Adipocyte (in vitro differentiated cells): ENCODE data around the gene PER2.
"Not testable (repeated sequence)": the region's sequence is repeated elsewhere in the genome, so short reads cannot be mapped to it uniquely, and the experiment has no call there.

Source experiments
- DNase-seq: peaks from one replicate; pipeline ENCODE4 v3.0.0-alpha.2; 2015; ENCODE audit warnings: low read depth
- H3K27me3 ChIP-seq: replicated peaks from 2 replicates; pipeline ENCODE4 v1.7.0; 2013; ENCODE audit warnings: mild to moderate bottlenecking, low read length, moderate library complexity; ENCODE audit not compliant: control insufficient read depth, insufficient read depth
- H3K36me3 ChIP-seq: 2 replicates; pipeline ENCODE4 v1.7.0; 2013; ENCODE audit warnings: low read length, mild to moderate bottlenecking, moderate library complexity; ENCODE audit not compliant: control insufficient read depth, insufficient read depth, severe bottlenecking
- H3K4me1 ChIP-seq: 2 replicates; pipeline ENCODE4 v1.7.0; 2013; ENCODE audit warnings: mild to moderate bottlenecking, low read length, moderate library complexity; ENCODE audit not compliant: control insufficient read depth, insufficient read depth
- H3K4me3 ChIP-seq: 2 replicates; pipeline ENCODE4 v1.7.0; 2013; ENCODE audit warnings: mild to moderate bottlenecking, low read length, moderate library complexity
- H3K9ac ChIP-seq: 2 replicates; pipeline ENCODE4 v1.7.0; 2013; ENCODE audit warnings: mild to moderate bottlenecking, low read length, moderate library complexity
- H3K9me3 ChIP-seq: 2 replicates; pipeline ENCODE4 v1.7.0; 2013; ENCODE audit warnings: mild to moderate bottlenecking, low read length, moderate library complexity; ENCODE audit not compliant: control insufficient read depth

Gene PER2

GRCh38 chr2:238284802-238285515, 3.5 kb downstream of the PER2 start:
- Histone ChIP-seq H3K36me3 (no peaks in the 10 kb centered on the region), H3K27me3 (no peaks in the 10 kb centered on the region), H3K9me3 (no peaks in the 10 kb centered on the region), H3K4me3 (peak overlapping the region; percentile 63), H3K9ac (peak overlapping the region; percentile 69), H3K4me1 (peaks cover 36% of the 10 kb centered on the region)
- DNase-seq, result no peak

DNA sequence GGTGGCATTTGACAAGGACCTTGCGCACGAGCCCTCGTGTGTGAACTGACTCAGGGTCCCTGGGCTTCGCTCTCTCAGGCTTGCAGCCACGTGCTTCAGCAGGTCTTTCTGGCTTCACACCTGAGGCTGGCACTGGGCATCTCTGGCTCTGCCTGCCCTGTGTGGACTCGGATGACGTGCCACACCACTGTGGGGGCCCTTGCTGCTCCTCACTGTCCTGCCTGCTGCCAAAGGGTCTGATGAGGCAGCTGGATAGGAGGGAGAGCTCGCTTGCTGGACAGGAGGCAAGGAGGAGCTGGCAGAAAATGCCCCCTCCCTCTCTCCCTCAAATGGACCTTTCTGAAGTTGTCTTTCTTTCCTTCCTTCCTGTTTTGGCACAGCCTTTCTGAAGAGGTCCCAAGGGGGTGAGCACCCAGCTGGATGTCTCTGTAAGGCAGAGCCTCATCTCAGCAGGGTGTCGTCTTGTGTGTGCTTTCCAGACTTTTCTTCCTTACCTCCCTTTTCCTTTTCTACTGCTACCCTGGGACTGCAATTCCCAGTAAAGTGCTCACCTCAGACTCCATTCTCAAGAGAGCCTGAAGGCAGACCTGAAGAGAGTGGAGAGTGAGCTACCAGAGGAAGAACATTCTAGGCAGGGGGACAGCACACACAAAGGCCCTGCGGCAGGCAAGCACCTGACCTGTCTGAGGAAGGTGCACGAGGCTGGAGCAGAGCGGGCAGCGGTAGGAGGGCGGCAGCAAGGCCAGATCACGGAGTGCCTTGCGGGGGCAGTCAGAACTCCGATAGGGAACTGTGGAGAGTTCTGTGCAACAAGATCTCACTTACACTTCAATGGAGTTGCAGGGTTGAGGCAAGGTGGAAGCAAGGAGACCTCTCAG, 5.3 kb downstream of the PER2 start:
- no peak overlapping the region for H3K9ac ChIP-seq
- DNase-seq, result no peak

GRCh38 chr2:238281826-238282480, 6.5 kb downstream of the PER2 start:
- H3K9ac ChIP-seq, result no peak overlapping the region
- H3K9me3 ChIP-seq, result no peaks in the 10 kb centered on the region
- no peak for DNase-seq

More for the DNA sequence above, 5.3 kb downstream of the PER2 start:
- no peak overlapping the region for H3K4me3 ChIP-seq
- H3K36me3 ChIP-seq, result no peaks in the 10 kb centered on the region
- H3K27me3 ChIP-seq, result no peaks in the 10 kb centered on the region
- H3K9me3 ChIP-seq, result no peaks in the 10 kb centered on the region
- H3K4me1 ChIP-seq, result peaks cover 32% of the 10 kb centered on the region

DNA sequence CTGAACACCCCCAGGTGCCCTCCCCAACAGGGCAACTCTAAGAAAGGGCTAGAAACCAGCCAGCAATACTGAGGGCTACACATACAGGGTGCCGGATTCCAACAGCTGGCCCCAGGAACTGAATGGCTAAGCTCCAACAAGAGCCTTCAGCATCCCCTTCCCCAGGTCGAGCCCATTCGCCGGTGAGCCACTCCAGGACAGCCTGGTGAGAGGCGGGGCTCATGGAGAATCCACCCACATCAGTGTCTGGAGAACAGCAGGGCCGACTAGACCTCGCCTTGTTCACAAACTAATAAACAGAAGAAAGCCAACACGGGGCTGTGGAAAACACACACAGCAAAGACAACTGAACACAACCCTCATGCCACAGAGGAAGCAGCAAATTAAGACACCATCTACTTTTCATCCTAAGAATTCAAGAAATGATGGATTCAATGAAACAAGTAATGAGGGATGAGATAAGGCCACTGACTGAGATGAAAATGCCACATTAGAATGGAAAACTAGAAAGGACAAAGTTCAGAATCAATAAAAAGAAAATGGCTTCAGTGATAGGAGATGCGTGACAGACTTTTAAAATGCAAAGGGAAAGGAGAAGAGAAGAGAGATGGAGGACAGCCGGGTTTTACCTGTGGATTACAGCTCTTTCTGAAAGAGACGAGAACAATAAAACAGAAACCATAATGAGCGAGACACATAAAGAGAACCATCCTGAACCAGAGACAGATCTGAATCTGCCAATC, 8.2 kb downstream of the PER2 start:
- H3K4me1 ChIP-seq, result peaks cover 4% of the 10 kb centered on the region
- H3K9me3 ChIP-seq, result no peaks in the 10 kb centered on the region

More at GRCh38 chr2:238281826-238282480, 6.5 kb downstream of the PER2 start:
- Histone ChIP-seq H3K4me3 (no peak overlapping the region), H3K4me1 (peaks cover 21% of the 10 kb centered on the region), H3K27me3 (no peaks in the 10 kb centered on the region), H3K36me3 (peaks cover under 1% of the 10 kb centered on the region)

GRCh38 chr2:238279324-238279682, 9.1 kb downstream of the PER2 start:
- Histone ChIP-seq H3K4me3 (no peak overlapping the region), H3K4me1 (no peaks in the 10 kb centered on the region), H3K9me3 (no peaks in the 10 kb centered on the region), H3K27me3 (no peaks in the 10 kb centered on the region), H3K9ac (no peak overlapping the region), H3K36me3 (peaks cover 22% of the 10 kb centered on the region)
- DNase-seq, result no peak

More for the DNA sequence above, 8.2 kb downstream of the PER2 start:
- H3K4me3 ChIP-seq, result no peak overlapping the region
- no peak for DNase-seq
- H3K27me3 ChIP-seq, result no peaks in the 10 kb centered on the region
- no peak overlapping the region for H3K9ac ChIP-seq
- peaks cover 17% of the 10 kb centered on the region for H3K36me3 ChIP-seq

DNA sequence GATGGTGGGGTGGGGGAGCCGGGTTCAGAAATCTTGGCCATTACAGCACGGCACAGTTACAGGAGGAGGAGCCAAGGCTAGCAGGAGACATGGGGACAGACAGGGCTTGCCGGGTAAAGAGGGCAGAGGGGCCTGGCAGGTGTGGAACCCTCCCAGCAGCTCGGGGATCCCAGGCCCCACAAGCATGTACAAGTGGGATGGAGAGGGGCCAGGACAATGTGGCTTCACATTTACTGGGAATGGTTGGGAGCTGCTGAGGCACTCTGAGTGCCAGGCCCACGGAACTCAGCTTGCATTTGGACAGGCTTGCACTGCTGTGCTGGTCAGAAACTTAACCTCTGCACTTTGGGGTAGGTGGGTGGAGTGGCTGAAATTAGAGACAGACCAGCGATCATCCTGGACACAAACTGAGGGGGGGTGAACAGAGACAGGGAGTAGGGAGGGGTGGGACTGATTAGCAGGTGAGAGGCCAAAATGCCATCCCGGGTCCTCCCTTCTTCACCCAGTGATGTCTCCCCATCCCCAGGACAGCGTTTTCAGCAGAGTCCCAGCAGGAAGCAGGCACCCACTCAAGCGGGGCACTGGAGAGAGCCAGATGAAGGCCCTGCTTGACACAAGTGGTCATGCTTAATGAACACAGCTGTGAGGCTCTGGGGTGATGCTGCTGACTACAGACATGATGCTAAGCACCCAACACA, 9.6 kb downstream of the PER2 start:
- Histone ChIP-seq H3K4me1 (no peaks in the 10 kb centered on the region), H3K9me3 (no peaks in the 10 kb centered on the region), H3K27me3 (no peaks in the 10 kb centered on the region), H3K4me3 (no peak overlapping the region), H3K9ac (no peak overlapping the region), H3K36me3 (peaks cover 22% of the 10 kb centered on the region)
- no peak for DNase-seq

DNA sequence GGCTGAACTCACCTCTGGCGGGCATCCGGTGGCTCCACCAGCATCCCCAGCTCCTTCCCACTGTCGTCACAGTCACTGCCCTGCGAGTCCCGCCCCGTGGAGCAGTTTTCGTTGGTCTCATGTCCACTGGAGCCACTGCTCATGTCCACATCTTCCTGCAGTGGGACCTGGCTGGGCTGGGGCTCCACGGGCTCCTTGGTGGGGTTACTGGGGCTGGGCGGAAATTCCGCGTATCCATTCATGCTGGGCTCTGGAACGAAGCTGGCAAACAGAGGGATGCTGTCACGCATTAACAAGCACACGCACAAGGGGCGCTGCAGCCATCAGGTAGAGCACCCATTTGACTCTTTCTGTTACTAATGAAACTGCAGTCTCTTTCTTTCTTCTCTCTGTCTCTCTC, 10.7 kb downstream of the PER2 start:
- Histone ChIP-seq H3K9me3 (no peaks in the 10 kb centered on the region), H3K4me1 (no peaks in the 10 kb centered on the region), H3K27me3 (no peaks in the 10 kb centered on the region), H3K4me3 (no peak overlapping the region), H3K9ac (no peak overlapping the region), H3K36me3 (peaks cover 27% of the 10 kb centered on the region)
- no peak for DNase-seq

GRCh38 chr2:238274152-238274865, 14.1 kb downstream of the PER2 start:
- H3K27me3 ChIP-seq, result no peaks in the 10 kb centered on the region
- no peak overlapping the region for H3K9ac ChIP-seq
- H3K4me1 ChIP-seq, result no peaks in the 10 kb centered on the region
- H3K4me3 ChIP-seq, result no peak overlapping the region
- H3K9me3 ChIP-seq, result no peaks in the 10 kb centered on the region
- DNase-seq, result no peak
- H3K36me3 ChIP-seq, result peaks cover 31% of the 10 kb centered on the region

DNA sequence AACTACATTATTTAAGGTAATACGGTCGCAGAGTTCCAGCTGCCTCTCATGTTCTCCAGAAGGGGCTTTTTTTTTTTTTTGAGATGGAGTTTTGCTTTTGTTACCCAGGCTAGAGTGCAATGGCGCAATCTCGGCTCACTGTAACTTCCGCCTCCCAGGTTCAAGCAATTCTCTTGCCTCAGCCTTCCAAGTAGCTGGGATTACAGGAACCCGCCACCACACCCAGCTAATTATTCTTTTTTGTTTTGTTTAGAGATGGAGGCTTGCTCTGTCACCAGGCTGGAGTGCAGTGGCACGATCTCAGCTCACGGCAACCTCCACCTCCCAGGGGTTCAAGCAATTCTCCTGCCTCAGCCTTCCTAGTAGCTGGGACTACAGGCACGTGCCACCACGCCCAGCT, 15.0 kb downstream of the PER2 start:
- H3K9ac ChIP-seq, H3K9me3 ChIP-seq, H3K27me3 ChIP-seq, H3K4me1 ChIP-seq, DNase-seq, H3K4me3 ChIP-seq: not testable (repeated sequence)
- peaks cover 35% of the 10 kb centered on the region for H3K36me3 ChIP-seq

GRCh38 chr2:238272156-238272555, 16.3 kb downstream of the PER2 start:
- Histone ChIP-seq H3K9me3 (no peaks in the 10 kb centered on the region), H3K9ac (no peak overlapping the region), H3K4me1 (no peaks in the 10 kb centered on the region), H3K27me3 (no peaks in the 10 kb centered on the region), H3K4me3 (no peak overlapping the region), H3K36me3 (peaks cover 46% of the 10 kb centered on the region)
- no peak for DNase-seq
